Neural cell (in vitro differentiated cells): ENCODE data around the gene RAI1.

Experiments used
- CTCF ChIP-seq: fragments of 450-650 bp; IDR thresholded peaks from 2 replicates; pipeline ENCODE4 v1.5.1; 2014; ENCODE audit warnings: antibody characterized with exemption, mild to moderate bottlenecking, moderate library complexity; ENCODE audit not compliant: poor library complexity, severe bottlenecking
- EP300 ChIP-seq: fragments of 450-650 bp; conservative IDR thresholded peaks from 2 replicates; pipeline ENCODE4 v1.6.1; 2014; ENCODE audit warnings: antibody characterized with exemption, mild to moderate bottlenecking, moderate library complexity; ENCODE audit not compliant: poor library complexity, severe bottlenecking
- EZH2 ChIP-seq: fragments of 200-600, 300-800 bp; shearing (Covaris generic), sonication (generic); IDR thresholded peaks from 2 replicates; pipeline ENCODE4 v1.6.1; 2014; ENCODE audit warnings: antibody characterized with exemption, low read length, borderline replicate concordance, mild to moderate bottlenecking; ENCODE audit not compliant: insufficient read depth, poor library complexity, severe bottlenecking
- MXI1 ChIP-seq: fragments of 450-650 bp; conservative IDR thresholded peaks from 2 replicates; pipeline ENCODE4 v1.6.1; 2014; ENCODE audit warnings: antibody characterized with exemption, mild to moderate bottlenecking; ENCODE audit not compliant: poor library complexity, severe bottlenecking
- POLR2AphosphoS5 ChIP-seq: IDR thresholded peaks from 2 replicates; pipeline ENCODE4 v1.6.1; 2012
- RAD21 ChIP-seq: fragments of 450-650 bp; conservative IDR thresholded peaks from 2 replicates; pipeline ENCODE4 v1.6.1; 2014; ENCODE audit warnings: antibody characterized with exemption, mild to moderate bottlenecking, moderate library complexity
- REST ChIP-seq: IDR thresholded peaks from 2 replicates; pipeline ENCODE4 v1.6.1; 2012; ENCODE audit warnings: borderline replicate concordance
- SMC3 ChIP-seq: fragments of 450-650 bp; conservative IDR thresholded peaks from 2 replicates; pipeline ENCODE4 v1.6.1; 2014; ENCODE audit warnings: antibody characterized with exemption, mild to moderate bottlenecking, moderate library complexity; ENCODE audit not compliant: poor library complexity
- TAF1 ChIP-seq: IDR thresholded peaks from 2 replicates; pipeline ENCODE4 v1.6.1; 2012; ENCODE audit warnings: low read depth

- TF ChIP-seq EP300 = no peak
- TF ChIP-seq CTCF = no peak
- TF ChIP-seq EZH2 = no peak
- no peak for TF ChIP-seq REST
- TF ChIP-seq POLR2AphosphoS5 = no peak
- no peak for TF ChIP-seq TAF1
- no peak for TF ChIP-seq SMC3
- TF ChIP-seq MXI1 = no peak
- no peak for TF ChIP-seq RAD21
Measured at GRCh38 chr17:17816831-17817551, 135.7 kb downstream of the RAI1 start.
